Esophagus squamous epithelium (tissue), 5 donors: ENCODE results near the gene PROCA1. TPM values are rescaled to one million over a fixed set of nuclear protein-coding genes. Genes with fewer than 3 reads are reported as not detected.
A peak's percentile ranks its signal among the peaks of the same experiment; 100 is the strongest.
"Not testable (repeated sequence)": the region's sequence is repeated elsewhere in the genome, so short reads cannot be mapped to it uniquely, and the experiment has no call there.

Experiments
- DNase-seq: peaks from one replicate; lab custom pipeline; 2025; lab: John Stamatoyannopoulos, UW
- H3K27ac ChIP-seq, 4 donors: fragments of 200-600 bp; sonication (generic); one replicate each; pipeline ENCODE4 v1.5.1; 2016 to 2019; ENCODE audit warnings: mild to moderate bottlenecking in 1 of 4
- H3K27me3 ChIP-seq, 4 donors: fragments of 200-600 bp; sonication (generic); 1 replicate in 3 of 4; 2 replicates in 1 of 4; pipeline versions ENCODE4 v1.5.1 to v1.6.0; 2017 to 2021; ENCODE audit warnings: antibody characterized with exemption in 1 of 4
- H3K36me3 ChIP-seq, 3 donors: fragments of 200-600 bp; sonication (generic); one replicate each; pipeline ENCODE4 v1.5.1; 2016 to 2019
- H3K4me1 ChIP-seq, 3 donors: fragments of 200-600 bp; sonication (generic); one replicate each; pipeline ENCODE4 v1.5.1; 2017 to 2019
- H3K4me3 ChIP-seq, 4 donors: fragments of 200-600 bp; sonication (generic); 1 replicate in 3 of 4; 2 replicates in 1 of 4; pipeline ENCODE4 v1.5.1; 2016 to 2019; ENCODE audit warnings: mild to moderate bottlenecking in 2 of 4, moderate library complexity in 1 of 4
- H3K9me3 ChIP-seq, 3 donors: fragments of 200-600 bp; sonication (generic); one replicate each; pipeline ENCODE4 v1.5.1; 2016 to 2019
- CTCF ChIP-seq, 6 experiments: fragments of 450-650 bp in 4 of 6; fragments of 200-600 bp in 2 of 6; sonication (generic) in 2 of 6; IDR thresholded peaks; one replicate each; pipeline ENCODE4 v1.5.1; 2016 to 2019; ENCODE audit warnings: antibody characterized with exemption in 6 of 6, mild to moderate bottlenecking in 4 of 6, moderate library complexity in 4 of 6
- POLR2A ChIP-seq, 4 donors: fragments of 450-650 bp; IDR thresholded peaks; one replicate each; pipeline ENCODE4 v1.6.1; 2017; ENCODE audit warnings: antibody characterized with exemption in 4 of 4, mild to moderate bottlenecking in 4 of 4, moderate library complexity in 3 of 4
- WGBS, 2 donors: methylation state at CpG; one replicate each; pipeline ENCODE4 v1.1.5; 2018; 5-methylcytosine and 5-hydroxymethylcytosine counted together
- intact Hi-C: fragments of 100-400 bp; cut with DNase I; formaldehyde crosslinking; loops from one replicate; pipeline ENCODE4 v1.15.0; 2022
- total RNA-seq, 4 donors: library from RNA; depleted of rRNA; stranded (reverse); fragments of >200 nt; gene quantifications; one replicate each; pipeline ENCODE4 v1.1.0, GENCODE V29; 2016
- donor health status: DM: yes; HTN: yes; CAD: no.

PROCA1 gene
- total RNA-seq, 4 donors from 2014 or later, result 0.48 to 1.1 (median 0.64) TPM; not detected in 1

- Histone ChIP-seq H3K27me3 (no peaks in the 10 kb centered on the region), H3K27ac (no peak overlapping the region), H3K9me3 (no peaks in the 10 kb centered on the region), H3K4me1 (peaks cover 0 to 66% (median 36%) of the 10 kb centered on the region in 3 donors), H3K4me3 (no peak overlapping the region), H3K36me3 (peaks cover 3 to 64% (median 8%) of the 10 kb centered on the region in 3 donors)
- no peak for TF ChIP-seq CTCF (IDR thresholded peaks at IDR 0.05)
- TF ChIP-seq POLR2A (IDR thresholded peaks at IDR 0.05), result no peak
- no peak for DNase-seq
- WGBS, 2 donors, result 68 to 87% methylated on average over 2 of the region's 2 CpGs
- intact Hi-C loops, result no loop called here
These were observed 45.7 kb downstream of the PROCA1 start for GRCh38 chr17:28665994-28666393.

GRCh38 chr17:28663723-28664122 is 48.0 kb downstream of the PROCA1 start:
- H3K9me3 ChIP-seq, result no peaks in the 10 kb centered on the region
- no peak for DNase-seq
- H3K27me3 ChIP-seq, result no peaks in the 10 kb centered on the region
- peak overlapping the region in 1 of 4 donors; percentile 87 for H3K4me3 ChIP-seq
- H3K36me3 ChIP-seq, result peaks cover 0 to 57% (median 3%) of the 10 kb centered on the region in 3 donors
- no peak for TF ChIP-seq CTCF (IDR thresholded peaks at IDR 0.05)
- no peak for TF ChIP-seq POLR2A (IDR thresholded peaks at IDR 0.05)
- H3K4me1 ChIP-seq, result peaks cover 0 to 77% (median 47%) of the 10 kb centered on the region in 3 donors
- intact Hi-C loops, result no loop called here
- H3K27ac ChIP-seq, result no peak overlapping the region

GRCh38 chr17:28662527-28662829 is 49.2 kb downstream of the PROCA1 start:
- Histone ChIP-seq H3K4me3 (peak overlapping the region; percentile 52 to 92 (median 89)), H3K27me3 (no peaks in the 10 kb centered on the region), H3K4me1 (peaks cover 0 to 65% (median 36%) of the 10 kb centered on the region in 3 donors), H3K9me3 (no peaks in the 10 kb centered on the region), H3K27ac (peak overlapping the region; percentile 93 to 99 (median 99)), H3K36me3 (peaks cover 0 to 59% (median 6%) of the 10 kb centered on the region in 3 donors)
- TF ChIP-seq POLR2A (IDR thresholded peaks at IDR 0.05), result no peak
- TF ChIP-seq CTCF (IDR thresholded peaks at IDR 0.05), result no peak
- WGBS, 2 donors, result 0% methylated on average over 3 to 8 of the region's 10 CpGs
- no peak for DNase-seq
- intact Hi-C loops, result no loop called here

GRCh38 chr17:28661635-28662526 is 49.8 kb downstream of the PROCA1 start, which contains the start of the genes SDF2 and SUPT6H:
TSS of gene SDF2 (minus strand) at chr17:28661906. CDS start at chr17:28661876, 30 bp downstream.
TSS of gene SUPT6H (plus strand) at chr17:28662205. CDS start at chr17:28673402, 11,197 bp downstream.
- H3K4me1 ChIP-seq, result peaks cover 0 to 62% (median 35%) of the 10 kb centered on the region in 3 donors
- no peaks in the 10 kb centered on the region for H3K9me3 ChIP-seq
- peaks cover 0 to 62% (median 6%) of the 10 kb centered on the region in 3 donors for H3K36me3 ChIP-seq
- TF ChIP-seq CTCF (IDR thresholded peaks at IDR 0.05), result no peak
- TF ChIP-seq POLR2A (IDR thresholded peaks at IDR 0.05), result peak in 3 of 4 donors; percentile 45 to 90 (median 69)
- intact Hi-C loops, result no loop called here
- peak within 1 kb of the TSS; percentile 52 to 92 (median 89) for H3K4me3 ChIP-seq
- DNase-seq, result peak; percentile 63
- WGBS, 2 donors, result 0% methylated on average over 14 to 40 of the region's 66 CpGs
- no peaks in the 10 kb centered on the region for H3K27me3 ChIP-seq
- H3K27ac ChIP-seq, result peak within 1 kb of the TSS; percentile 93 to 99 (median 99)

- WGBS, 2 donors, result no CpG with 5 or more reads among the region's 23 CpGs
- H3K27ac ChIP-seq, intact Hi-C loops, H3K9me3 ChIP-seq, H3K27me3 ChIP-seq, DNase-seq, H3K4me3 ChIP-seq: not testable (repeated sequence)
- Histone ChIP-seq H3K4me1 (peaks cover 0 to 38% (median 31%) of the 10 kb centered on the region in 3 donors), H3K36me3 (peaks cover 0 to 61% (median 10%) of the 10 kb centered on the region in 3 donors)
These were observed 52.2 kb downstream of the PROCA1 start for GRCh38 chr17:28659497-28659881.

- no CpG with 5 or more reads among the region's 46 CpGs for WGBS, 2 donors
- H3K4me3 ChIP-seq, intact Hi-C loops, H3K27me3 ChIP-seq, H3K27ac ChIP-seq, DNase-seq, H3K9me3 ChIP-seq: not testable (repeated sequence)
- Histone ChIP-seq H3K4me1 (peaks cover 0 to 33% (median 26%) of the 10 kb centered on the region in 3 donors), H3K36me3 (peaks cover 0 to 61% (median 10%) of the 10 kb centered on the region in 3 donors)
These were observed 52.8 kb downstream of the PROCA1 start for GRCh38 chr17:28658766-28659496.

- H3K27ac ChIP-seq, intact Hi-C loops, H3K27me3 ChIP-seq, H3K9me3 ChIP-seq, H3K4me3 ChIP-seq, DNase-seq: not testable (repeated sequence)
- peaks cover 0 to 67% (median 10%) of the 10 kb centered on the region in 3 donors for H3K36me3 ChIP-seq
- H3K4me1 ChIP-seq, result peaks cover 0 to 27% (median 20%) of the 10 kb centered on the region in 3 donors
- 73 to 94% methylated on average over 3 to 5 of the region's 8 CpGs for whole genome bisulfite sequencing, 2 donors
These were observed 53.3 kb downstream of the PROCA1 start for GRCh38 chr17:28658342-28658741.
